Measurements from ENCODE around the gene ANKRD13B.
"Not testable (repeated sequence)": the region's sequence is repeated elsewhere in the genome, so short reads cannot be mapped to it uniquely, and the experiment has no call there.

The ANKRD13B gene

DNA sequence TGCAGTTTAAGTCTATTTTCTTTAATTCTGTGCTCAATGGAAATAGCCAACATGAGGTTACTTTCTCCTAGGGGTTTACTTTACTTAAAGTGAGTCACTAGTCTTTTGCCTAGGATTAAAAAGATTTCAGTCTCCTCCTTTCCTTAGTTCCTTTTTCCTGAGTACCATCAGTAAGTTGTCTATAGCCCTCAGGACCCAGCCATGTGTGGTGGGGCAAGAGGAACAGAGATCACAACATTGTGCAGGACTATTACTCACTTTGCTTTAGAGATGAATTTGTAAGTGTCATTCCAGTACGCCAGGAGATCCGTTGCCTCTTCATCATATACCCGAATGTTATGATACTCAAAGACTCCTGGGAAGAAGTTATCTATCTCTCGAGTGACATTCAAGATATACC is 57.5 kb downstream of the ANKRD13B start:
- no peak for DNase-seq

DNA sequence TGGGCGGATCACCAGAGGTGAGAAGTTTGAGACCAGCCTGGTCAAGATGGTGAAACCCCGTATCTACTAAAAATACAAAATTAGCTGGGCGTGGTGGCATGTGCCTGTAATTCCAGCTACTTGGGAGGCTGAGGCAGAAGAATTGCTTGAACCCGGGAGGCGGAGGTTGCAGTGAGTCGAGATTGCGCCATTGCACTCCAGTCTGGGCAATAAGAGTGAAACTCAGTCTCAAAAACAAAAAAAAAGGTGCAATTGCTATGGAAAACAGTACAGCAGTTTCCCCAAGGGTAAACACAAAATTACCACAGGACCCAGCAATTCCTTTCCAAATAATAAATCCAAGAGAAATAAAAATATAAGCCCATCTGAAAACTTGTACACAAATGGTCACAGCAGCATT is 59.0 kb downstream of the ANKRD13B start:
- not testable (repeated sequence) for DNase-seq

DNA sequence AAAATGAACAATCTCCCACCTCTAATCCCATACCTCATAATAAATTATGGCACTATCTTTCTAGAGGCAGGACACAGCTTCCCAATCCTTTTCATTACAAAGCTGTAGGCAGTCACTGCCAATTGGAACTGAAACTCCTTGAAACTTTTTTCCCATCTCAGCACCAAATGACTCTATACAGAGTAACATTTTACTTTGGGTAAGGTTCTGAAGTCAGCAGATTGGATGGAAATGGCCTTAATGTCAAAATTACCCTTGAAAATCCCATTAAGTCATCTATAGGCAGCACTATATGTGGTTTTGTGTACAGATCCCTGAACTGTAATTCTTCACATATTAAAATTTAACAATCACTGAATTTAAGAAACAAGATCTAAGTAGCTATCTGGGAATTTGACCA is 60.0 kb downstream of the ANKRD13B start:
- no peak for DNase-seq

DNA sequence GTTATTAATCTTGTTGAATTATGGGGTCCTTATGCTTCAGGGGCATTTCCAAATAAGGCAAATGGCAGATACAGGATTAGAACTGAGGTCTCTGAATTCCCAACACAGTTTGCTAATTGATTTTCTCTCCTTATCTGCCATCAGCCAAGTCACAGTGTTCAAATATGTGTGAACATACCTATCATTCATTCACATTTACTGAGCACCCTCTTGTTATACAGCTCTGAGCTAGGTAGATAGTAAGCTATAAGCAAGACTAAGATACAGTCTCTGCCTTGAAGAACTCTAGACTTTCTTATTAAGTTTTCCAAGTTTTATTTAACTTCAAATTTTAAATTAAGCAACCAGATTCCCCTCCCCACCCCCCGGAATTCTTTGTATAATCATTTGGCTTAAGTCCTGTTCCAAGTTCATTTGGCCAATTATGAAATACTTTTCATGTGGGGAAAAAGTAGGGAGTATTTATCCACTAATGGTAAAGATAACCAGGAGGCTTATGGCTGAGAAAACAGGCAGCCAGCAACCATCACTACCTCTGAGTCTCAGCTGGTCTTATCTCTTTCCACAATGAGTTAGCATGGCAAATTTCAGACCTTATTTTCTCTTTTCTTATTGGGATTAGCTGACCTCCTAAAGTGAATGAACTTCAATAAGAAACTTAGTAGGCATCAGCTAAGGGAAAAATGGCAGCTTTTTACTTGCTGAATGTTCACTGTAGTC is 61.2 kb downstream of the ANKRD13B start:
- no peak for DNase-seq

DNA sequence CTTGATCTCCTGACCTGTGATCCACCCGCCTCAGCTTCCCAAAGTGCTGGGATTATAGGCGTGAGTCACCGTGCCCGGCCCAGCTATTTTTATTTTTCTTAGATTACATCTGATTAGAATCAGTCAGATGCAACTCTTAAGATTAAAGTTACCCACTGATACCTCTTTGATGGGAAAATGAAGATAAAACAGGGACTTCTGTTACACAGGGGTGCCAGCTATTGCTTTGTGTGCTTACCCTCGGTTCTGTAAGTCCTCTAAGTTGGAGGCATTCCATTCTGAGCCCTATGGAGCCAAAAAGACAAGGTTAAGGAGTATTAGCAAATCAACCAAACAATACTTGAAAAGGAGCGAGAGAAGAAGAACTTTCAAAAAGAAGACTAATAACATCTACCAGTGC is 62.4 kb downstream of the ANKRD13B start:
- no peak for DNase-seq

DNA sequence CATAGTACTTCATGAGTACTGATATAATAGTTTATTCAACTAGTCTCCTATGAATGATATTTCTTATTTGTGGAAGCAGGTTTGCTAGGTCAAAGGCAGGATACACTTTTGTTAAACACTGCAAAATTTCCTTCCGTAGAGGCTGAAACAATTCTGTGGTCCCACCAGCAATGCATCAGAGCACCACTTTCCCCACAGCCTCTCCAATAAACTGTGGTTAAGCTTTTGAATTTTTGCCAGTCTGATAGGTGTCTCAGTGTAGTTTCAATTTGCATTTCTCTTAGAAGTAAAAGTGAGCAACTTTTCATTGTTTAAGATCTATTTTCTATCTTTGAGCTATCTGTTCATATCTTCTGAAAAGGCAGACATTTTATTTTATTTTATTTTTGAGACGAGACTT is 66.2 kb downstream of the ANKRD13B start:
- DNase-seq: no peak

DNA sequence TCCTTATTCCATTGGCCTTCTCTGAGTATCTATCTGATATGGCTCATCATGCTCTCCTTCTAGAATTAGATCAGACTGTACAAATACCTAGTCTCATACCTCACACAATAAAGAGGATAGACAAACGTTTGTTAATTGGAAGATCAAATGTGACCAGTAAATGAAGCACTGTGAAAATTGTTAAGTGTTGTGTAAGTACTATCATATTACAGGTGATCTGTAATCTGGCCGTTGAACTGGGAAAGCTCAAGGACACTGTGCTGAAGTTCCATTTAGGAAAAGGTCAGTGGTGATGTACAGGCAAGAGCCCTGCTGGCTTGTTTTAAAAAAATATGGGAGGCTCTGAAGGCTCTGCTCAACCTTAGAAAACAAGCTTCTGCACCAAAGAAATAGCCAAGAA is 68.3 kb downstream of the ANKRD13B start:
- no peak for DNase-seq

DNA sequence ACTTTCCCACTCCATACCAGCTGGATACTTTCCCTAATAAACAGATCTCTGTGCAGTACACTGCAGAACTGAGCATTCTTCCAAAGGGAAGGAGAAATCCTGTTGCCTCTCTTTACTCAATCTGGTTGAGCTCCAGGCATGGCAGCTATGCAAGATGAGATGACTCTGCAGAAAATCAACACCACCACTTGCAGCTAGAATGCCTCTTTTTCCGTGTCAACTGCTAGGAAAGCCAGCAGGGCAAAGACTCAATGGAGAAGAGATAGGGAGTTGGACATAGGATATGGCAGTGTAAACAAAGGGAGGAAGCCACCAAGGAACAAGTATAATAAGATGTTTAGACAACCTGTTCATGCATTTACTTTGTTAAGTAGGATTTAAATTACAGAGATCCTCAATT is 70.2 kb downstream of the ANKRD13B start:
- DNase-seq: no peak

Measured in effector CD8-positive, alpha-beta T cell (primary cell).